Stomach (tissue), 4 donors: ENCODE data around the gene NAT10.

Experiments
- CTCF ChIP-seq, 7 experiments: fragments of 450-650 bp in 4 of 7; fragments of 200-600 bp in 3 of 7; sonication (generic) in 3 of 7; IDR thresholded peaks; one replicate each; pipeline ENCODE4 v1.5.1; 2016 to 2019; ENCODE audit warnings: antibody characterized with exemption in 7 of 7, control low read depth in 2 of 7, mild to moderate bottlenecking in 1 of 7
- POLR2A ChIP-seq, 4 donors: fragments of 450-650 bp; IDR thresholded peaks; one replicate each; pipeline ENCODE4 v1.6.1; 2016; ENCODE audit warnings: antibody characterized with exemption in 4 of 4, control low read depth in 2 of 4, mild to moderate bottlenecking in 1 of 4, moderate library complexity in 1 of 4
- POLR2AphosphoS5 ChIP-seq, 3 donors: sonication (generic); formaldehyde crosslinking; IDR thresholded peaks; one replicate each; pipeline ENCODE4 v1.6.1; 2016; ENCODE audit warnings: antibody characterized with exemption in 3 of 3

- no peak for TF ChIP-seq CTCF (IDR thresholded peaks at IDR 0.05)
- no peak for TF ChIP-seq POLR2A (IDR thresholded peaks at IDR 0.05)
- no peak for TF ChIP-seq POLR2AphosphoS5 (IDR thresholded peaks at IDR 0.05)
These were observed 6.6 kb upstream of the NAT10 start for GRCh38 chr11:34098813-34099212.
